ENCODE measurements around the gene PPP3R1.

Gene PPP3R1, protein sequence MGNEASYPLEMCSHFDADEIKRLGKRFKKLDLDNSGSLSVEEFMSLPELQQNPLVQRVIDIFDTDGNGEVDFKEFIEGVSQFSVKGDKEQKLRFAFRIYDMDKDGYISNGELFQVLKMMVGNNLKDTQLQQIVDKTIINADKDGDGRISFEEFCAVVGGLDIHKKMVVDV

DNA sequence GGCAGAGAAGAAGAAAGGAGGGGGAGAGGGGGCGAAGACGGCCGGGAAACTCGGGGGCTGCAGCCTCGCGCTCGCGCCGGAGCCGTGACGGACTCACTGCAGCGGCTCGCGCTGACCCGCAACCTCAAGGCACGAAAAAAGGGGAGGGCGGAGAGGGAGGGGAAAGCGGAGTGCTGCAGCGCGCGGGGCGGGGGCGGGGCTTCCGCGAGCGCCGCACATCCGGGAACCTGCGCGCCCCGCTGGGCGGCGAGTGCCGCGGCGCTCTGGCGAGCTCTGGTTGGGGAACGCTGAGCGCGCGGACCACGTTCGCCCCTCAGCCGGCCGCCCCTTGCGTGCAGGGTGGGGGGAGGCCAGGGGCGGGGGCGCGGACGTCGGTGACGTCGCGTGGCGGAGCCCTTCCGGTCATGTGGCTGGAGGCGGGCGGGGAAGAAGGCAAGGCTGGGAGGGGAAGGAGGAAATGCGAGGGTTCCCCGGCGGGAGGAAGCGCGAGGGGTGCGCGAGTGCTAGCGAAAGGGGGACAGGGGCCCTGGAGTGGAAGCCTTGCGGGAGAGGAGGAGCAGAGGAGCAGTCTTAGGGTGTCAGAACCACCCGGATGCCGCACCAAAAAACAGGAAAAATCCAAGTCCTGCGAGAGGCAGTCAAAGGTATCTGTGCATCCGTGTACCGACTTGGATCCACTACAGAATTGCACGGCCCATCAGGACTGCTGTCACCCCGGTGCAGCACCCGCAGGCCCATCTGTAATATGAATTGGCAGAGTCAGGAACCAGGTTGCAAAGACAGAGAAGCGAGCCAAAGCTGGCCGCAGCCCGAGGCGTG lies at the start of gene PPP3R1:
TSS of gene PPP3R1 (minus strand) at position 133 of the 819 bp plus-strand sequence. CDS start 405 bp downstream, outside the sequence.
- DNase-seq: peak; percentile 93

DNA sequence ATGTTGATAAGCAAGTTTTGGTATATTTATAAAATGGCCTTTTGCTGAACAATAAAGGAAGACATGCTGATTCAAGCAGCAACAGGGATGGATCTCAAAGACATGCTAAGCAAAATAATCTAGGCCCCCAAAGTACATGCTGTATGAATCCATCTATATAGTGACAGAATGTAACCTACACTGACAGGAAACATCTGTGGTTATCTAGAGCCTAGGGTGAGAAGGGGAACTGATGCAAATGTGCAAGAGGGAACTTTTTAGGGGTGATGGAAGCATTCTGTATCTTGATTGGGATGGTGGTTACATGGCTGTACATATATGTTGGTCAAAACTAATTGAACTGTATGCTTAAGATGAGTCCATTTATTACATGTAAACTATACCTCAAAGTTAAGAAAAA lies 43.2 kb upstream of the PPP3R1 start:
- DNase-seq: no peak

DNA sequence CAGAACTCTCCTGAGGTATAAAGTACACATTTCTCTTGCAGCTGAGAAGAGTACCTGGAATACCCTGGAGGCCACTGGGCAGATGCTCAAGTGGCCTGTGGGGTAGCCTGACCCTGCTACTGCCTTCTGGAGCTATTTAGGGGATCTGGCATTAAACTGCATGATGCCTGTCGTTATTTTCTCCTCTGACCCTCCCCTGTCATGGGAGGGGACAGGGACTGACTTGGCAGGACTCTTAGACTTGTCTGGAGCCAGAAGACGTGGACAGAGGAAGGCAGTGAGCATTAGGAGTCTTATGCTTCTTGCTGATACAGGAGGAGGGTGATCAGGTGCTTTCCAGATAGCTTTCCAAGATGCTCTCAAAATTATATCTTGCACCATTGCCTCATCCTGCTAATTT lies 42.6 kb upstream of the PPP3R1 start:
- DNase-seq: peak; percentile 9

DNA sequence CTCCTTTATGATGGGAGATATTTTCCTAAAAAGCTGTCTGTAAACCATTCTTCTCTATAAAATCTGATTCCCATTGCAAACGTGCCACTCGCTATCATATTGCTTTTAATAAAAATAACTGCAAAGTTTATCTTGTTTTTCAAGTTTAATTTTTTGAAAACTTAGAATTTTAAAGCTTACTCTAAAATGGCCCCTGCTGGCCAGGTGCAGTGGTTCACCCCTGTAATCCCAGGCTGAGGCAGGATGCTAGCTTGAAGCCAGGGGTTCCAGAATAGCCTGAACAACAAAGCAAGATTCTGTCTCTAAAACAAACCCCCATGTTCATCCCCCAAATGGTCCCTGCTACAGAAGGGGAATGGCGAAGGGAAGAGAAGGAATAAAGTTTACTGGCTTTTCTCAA lies 41.9 kb upstream of the PPP3R1 start:
- DNase-seq: no peak

DNA sequence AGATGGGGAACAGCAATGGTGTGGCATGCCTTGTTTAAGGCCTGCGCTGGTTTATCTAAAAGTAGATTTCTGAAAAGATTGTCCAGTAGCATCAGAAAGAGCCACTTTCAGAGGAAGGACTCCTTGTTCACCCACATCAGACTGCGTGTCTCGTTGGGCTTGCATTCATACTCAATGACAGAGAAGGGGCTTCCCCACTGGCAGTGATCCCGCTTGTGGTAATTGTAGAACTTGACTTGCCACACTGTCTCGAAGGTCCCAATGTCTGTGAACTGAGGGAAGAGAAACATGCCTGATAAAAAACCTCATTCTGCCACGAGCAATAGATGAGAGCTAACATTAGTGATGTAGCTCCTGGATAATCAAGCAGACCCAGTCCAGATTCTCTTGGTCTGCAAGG lies 41.4 kb upstream of the PPP3R1 start:
- DNase-seq: no peak

DNA sequence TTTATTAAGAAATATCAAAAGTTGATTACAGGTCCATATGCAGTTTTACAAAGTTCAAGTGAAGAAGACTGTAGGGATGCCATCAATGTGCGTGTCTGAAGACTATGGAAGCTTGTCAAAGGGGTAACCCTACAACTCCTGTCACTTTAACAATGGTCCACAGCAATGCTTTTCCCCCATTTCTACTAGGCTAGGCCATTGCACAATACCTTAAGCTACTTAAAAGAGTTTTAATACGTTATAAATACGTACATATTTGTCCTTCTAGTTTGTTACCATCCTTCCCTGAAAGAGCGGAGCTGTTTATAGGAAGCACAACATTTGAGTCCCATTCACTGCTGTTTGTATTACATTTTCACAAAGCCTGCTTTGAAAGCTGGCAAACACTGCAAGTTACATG lies 40.7 kb upstream of the PPP3R1 start:
- no peak for DNase-seq

DNA sequence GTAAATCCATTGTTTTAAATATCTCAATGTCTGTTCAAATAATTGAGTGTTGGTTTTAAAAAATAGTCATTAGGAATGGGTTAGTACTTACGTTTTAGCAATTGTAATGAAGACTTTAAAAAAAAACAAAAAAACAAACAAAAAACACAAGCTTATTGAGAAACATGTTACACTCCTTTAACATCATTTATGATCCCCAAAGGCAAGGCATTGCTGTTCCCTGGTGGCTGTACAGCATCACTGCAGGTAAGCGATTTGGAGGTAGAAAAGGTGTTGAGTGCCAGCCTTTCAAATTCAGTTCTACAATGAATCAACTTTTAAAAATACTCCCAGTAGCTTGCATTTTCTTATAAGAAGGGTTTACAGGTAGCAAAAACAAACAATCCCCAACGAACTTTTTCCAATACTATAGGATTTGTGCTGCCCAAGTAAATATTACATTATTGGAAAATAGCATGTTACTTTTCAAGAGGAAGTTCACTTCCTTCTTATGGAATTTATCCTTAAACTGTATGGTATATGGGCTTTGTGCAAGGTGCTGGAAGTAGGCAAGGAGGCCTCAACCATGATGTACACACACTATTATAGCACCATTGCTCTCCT lies 39.9 kb upstream of the PPP3R1 start:
- peak; percentile 68 for DNase-seq

DNA sequence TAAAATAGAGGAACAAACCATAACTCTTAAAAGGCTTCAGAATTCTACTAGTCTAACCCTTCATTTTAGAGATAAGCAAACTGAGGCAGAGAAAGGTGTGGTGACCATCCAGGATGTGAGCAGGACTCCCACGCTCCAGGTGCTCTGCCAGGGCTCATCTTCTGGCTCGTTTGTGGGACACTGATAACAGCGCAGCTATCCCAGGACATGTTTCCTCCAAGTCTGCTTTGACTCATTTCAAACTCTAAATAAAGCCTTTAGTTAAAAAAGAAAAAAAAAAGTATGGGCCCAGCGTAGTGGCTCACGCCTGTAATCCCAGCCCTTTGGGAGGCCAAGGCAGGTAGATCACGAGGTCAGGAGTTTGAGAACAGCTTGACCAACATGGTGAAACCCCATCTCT lies 39.0 kb upstream of the PPP3R1 start:
- DNase-seq: no peak

DNA sequence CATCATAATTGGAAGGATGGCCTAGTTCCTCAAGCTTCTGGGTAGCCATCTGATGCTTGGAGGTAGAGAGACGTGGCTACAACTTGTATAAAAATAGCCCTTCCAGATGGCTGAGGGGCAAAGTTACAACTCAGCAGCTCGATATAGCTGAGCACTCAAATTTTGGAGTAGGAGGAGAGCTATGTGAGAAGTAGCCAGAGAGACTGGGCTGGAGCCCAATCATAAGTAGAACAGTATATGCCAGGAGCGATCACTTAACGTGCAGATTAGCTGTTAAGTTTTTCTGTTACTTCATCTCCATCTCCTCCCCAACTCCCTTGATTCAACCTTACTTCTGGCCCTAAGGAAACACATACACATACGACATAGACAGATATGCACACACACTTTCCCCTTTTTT lies 38.6 kb upstream of the PPP3R1 start:
- DNase-seq: no peak

DNA sequence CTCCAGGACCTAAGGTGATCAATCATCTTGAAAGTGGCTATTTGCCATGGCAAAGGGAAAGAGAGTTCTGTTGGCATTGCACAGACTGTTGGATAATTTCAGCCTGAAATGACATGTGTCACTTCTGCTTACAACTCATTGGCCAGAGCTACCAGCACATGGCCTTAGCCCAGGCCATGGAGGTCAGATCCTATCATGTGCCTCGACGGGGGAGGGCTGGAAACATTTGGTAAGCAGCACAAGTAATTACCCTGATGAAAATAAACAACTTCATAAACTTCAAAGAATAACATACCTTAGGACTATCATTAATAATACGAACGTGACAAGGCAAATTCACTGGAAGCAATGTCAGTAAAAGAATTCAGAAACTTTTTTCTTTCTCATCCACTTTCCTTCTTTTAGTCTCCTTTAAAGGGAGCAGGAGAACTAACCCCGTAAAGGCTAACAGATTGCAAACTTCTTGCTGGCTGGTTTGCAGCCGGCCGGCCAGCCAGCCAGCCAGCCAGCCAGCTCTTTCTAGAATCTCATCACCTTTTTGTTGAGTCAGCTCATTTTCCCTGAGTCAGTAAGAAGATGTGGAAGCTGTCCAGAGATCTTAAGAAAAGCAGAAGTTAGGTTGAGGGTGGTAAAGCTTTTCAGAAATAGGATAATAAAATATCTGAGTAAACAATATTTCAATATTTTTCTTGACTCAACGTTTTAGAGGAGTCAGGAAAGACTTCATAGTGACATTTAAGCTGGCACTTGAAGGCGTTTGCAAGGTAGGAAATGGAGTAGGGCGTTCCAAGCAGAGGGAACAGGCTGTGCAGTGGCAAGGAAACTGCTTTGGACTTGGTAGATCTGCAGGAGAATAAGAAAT lies 35.5 kb upstream of the PPP3R1 start:
- no peak for DNase-seq

DNA sequence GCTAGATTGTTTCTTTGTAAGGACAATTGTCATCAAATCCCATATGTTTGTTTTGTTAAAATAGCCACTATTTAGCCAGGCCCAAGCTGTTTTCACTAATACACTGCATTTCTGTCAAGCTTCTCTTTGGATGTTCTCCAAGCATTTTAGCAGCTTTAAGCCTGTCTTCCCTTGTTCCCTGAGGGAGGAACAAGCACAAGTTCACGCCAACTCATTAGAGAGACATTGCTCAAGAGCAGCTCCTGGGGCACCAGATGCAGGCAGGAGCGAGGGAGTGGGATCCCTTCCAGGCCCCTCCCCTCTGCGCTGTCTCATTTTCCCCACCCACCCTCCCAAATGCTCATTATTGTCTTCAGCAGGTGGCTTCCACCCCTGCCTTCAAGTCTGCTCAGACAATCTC lies 32.6 kb upstream of the PPP3R1 start:
- peak; percentile 94 for DNase-seq

DNA sequence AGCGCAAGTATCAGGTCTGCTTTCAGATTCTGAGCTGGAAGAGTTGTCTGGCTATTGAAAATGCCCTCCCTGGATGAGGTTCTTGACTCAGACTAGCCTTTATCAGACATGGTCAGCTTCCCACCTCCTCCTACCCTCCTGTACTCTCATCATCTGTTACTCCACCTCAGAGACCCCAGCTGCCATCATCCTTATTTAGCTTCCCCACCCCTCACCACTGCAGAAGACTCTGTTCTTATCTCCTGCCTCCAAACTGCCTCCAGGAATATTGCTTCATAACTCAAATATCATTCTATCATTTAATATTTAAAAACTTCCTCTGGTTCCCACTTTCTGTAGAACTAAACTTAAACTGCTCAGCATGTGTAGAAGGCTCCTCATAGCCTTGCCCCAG lies 31.1 kb upstream of the PPP3R1 start:
- DNase-seq: no peak

DNA sequence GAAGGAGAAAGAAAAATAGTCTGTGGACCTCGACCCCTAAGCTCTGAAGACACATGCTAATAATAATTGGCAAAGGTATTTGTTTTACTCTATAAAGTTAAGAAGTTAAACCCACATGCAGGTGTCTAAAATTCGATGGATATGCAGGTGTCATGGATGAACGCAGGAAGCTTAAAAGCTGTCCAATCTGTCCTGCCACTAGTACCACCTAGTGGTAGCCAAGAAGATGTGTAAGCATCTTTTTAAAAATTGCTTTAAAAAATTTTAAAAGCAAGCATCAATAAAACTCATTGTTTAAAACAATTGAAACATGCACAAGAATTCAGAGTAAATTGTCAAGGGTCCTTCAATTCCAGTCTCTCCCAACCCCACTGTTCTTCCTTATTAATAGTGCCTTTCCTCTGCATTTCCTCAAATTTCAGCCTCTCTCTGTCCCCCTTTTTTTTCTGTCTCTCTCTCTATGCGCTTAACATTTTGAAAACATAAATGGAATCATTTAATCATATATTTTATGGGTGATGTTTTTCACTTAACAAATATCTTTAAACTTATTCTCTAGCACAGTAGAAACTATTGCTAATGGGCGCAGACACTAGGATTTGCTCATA lies 30.6 kb upstream of the PPP3R1 start:
- DNase-seq: peak; percentile 72

DNA sequence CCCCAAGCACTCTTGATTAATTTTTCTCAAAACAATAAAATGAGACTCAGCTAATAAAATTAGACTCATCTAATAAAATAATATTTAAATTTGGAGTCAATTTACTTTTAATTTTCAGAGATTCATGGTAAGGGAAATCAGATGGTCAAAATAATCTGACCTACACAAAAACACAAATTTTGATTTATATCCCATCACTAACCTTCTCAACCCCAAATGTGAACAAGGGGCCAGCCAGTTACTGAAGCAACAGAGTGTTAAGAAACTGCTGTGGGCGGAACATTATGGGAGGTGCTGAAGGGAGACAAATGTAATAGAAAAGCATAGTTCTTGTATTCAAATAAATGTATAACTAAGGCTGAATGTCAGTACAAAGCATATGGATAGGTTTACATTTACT lies 28.5 kb upstream of the PPP3R1 start:
- DNase-seq: no peak

DNA sequence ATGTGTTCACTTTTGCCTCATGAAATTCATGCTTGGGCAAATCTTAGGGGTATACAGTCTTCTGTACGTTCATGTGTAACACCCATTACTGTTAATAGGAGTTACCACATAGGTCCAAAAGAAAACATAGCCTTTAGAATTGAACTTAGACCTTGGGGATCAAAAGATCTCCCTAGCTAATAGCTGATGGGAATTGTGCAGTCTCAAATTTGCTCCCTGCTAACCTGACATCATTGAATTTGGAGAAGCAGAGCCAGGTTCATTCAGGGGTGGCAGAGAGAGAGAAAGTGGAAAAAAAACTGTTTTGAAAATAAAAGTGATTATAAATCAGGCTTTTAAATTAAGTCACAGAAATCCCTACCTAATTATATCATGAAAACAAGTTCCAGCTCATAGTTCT lies 28.0 kb upstream of the PPP3R1 start:
- DNase-seq: no peak

DNA sequence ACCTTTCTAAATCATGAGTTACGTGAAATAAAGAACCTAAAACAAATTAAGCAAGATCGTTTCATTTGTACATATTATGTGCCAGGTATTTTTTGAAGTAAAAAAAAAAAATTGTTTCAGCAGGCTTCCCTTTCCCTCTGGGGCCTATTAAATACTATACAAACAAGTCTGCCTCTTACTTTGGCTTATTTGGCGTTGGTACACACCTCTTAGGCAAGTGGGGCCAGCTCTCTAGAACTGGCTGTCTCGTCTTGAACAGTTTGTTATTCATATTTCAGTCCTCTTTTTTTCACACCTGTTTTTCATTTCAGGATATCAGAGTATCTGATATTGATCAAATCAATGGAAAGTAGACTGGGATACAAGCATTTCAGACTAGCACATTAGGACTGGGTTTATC lies 27.4 kb upstream of the PPP3R1 start:
- peak; percentile 91 for DNase-seq

DNA sequence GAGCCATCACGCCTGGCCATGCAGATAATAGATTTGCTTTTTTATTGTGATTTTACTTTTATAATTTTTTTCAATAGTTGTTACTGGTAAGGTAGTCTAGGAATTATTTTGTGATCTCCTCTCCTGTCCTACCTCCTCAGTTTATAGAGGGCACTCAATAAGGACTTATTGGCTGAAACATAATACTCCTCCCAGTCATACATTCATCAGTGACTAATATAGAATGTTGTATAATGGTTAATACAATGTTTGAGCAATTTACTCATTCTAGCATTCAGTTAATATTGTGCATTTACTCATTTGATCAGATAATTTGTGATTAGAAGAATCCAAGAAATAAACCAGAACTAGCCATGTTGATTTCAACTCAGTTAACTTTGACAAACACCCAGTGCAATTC lies 25.8 kb upstream of the PPP3R1 start:
- no peak for DNase-seq

DNA sequence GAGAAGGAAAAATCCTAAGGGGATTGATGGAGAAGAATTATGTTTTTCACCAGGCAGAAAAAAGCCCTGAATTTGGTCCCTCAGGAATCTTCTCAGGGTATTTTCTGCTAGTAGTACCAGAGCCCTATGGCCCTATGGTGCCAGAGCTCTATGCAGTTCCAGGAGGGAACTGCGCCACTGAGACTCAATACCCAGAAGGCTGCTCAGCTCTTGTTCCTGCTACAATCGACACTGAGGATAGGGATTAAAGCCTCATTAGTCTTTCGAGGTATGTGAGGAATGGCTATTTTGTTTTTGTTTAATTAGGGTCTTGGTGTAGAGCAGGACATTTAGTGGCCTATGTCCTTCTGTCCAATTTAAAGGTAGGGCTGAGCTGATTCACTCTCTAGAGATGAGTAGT lies 21.7 kb upstream of the PPP3R1 start:
- no peak for DNase-seq

DNA sequence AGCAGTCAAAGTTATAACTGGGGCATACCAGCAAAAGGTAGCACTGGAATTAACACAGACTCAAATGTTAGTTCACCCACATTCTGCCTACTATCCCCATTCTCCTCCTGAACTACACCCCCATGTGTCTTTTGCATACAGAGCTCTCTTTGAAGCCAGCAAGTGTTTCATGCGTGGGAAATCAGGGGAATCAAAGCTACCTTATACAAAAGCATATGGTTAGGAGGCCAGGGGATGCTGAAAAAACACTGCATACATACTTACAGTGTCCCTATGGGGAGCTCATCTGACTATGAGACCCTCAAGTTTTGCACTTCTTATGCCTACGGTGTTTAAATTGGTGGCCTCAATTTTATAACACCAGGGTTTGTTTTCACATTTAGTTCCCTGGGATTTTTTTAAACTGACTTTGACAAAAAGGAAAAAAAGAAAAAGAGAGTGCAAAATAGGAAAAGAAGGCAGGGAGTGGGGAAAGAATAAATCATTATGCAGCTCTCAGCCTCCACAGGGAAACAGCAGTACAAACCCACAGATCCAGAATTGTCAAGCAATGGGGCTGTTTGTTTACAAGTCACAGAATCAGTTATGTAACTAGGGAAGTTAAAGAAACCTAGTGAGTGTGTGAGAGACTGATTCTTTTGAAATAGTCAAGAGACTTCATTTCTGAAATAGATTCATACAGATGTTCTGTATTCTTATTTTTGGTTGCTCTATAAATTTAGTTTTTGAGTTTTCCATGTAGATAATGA lies 20.1 kb upstream of the PPP3R1 start:
- peak; percentile 66 for DNase-seq

DNA sequence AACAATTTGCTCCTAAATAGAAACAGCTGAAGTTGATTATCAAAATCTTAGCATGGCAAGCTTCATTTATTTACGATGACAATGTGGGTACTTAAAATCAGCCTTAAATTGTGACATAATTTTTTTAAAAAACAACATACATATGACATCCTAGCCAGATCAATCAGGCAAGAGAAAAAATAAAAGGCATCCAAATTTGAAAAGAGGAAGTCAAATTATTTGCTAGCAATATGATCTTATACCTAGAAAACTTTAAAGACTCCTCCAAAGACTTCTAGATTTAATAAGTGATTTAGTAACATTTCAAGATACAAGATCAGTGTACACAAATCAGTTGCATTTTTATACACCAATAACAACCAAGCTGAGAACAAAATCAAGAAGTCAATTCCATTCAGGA lies 14.3 kb upstream of the PPP3R1 start:
- no peak for DNase-seq

DNA sequence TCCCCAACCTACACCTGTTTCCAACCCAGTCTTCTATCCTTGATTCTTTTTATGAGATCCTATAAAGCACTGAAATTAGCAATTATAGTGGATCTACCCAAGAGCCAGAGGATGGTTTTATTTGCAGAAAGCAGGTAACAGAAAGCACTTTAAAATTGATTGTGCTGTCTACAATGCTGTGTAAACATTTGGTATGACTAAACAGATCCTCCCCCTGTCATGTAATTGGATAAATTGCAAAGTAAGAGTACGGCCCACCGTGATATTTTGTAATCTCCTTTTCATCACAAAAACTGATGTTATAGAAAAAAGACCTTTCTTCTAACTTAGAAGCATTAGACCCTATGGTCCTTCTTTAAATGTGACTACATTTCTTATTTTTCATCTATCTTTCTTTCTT lies 11.3 kb upstream of the PPP3R1 start:
- no peak for DNase-seq

DNA sequence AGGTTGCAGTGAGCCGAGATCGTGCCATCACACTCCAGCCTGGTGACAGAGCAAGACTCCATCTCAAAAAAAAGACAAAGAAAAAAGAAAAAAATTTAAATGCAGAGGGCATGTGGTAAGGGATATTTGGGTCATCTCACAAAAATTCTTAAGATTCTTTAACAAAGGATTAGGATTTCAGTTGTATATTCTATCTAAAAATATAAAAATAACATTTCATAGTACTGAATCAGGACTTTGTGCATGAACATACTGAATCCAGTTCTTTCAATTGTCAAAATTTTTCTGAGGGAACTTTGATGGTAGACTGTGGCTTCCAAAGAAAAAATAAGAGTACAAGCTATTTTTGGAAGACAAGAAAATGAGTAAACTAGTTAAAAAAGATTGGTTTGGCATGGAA lies 6.5 kb upstream of the PPP3R1 start:
- DNase-seq: no peak

Data from NCI-H2171 treated with DMSO at 0.1 percent for 48 hours (cell line).